LNCaP clone FGC (cell line): ENCODE data around the gene MSX2.

Experiments used
- DNase-seq: peaks from one replicate; pipeline ENCODE4 v3.0.0-alpha.2; 2011; ENCODE audit warnings: low read depth
- H3K4me3 ChIP-seq: 2 replicates; pipeline ENCODE4 v1.5.1; 2011; ENCODE audit warnings: mild to moderate bottlenecking, low read depth, low read length, control low read depth
- CTCF ChIP-seq: IDR thresholded peaks from 2 replicates; pipeline ENCODE4 v1.5.1; 2012; ENCODE audit warnings: mild to moderate bottlenecking; ENCODE audit not compliant: control insufficient read depth, insufficient read depth; ENCODE audit errors: extremely low read depth

MSX2 gene

GRCh38 chr5:174698156-174698555, 26.2 kb upstream of the MSX2 start:
- no peak for TF ChIP-seq CTCF
- no peak overlapping the region for H3K4me3 ChIP-seq

GRCh38 chr5:174699131-174699530, 25.3 kb upstream of the MSX2 start:
- TF ChIP-seq CTCF = no peak
- DNase-seq = peak; percentile 46
- no peak overlapping the region for H3K4me3 ChIP-seq

More at GRCh38 chr5:174698156-174698555, 26.2 kb upstream of the MSX2 start:
- DNase-seq = no peak

GRCh38 chr5:174706997-174707572, 17.3 kb upstream of the MSX2 start:
- no peak for DNase-seq
- no peak overlapping the region for H3K4me3 ChIP-seq
- TF ChIP-seq CTCF = no peak

- H3K4me3 ChIP-seq = no peak overlapping the region
- no peak for DNase-seq
- no peak for TF ChIP-seq CTCF
These were observed 16.7 kb upstream of the MSX2 start for GRCh38 chr5:174707671-174708070.

GRCh38 chr5:174708476-174709207, 15.7 kb upstream of the MSX2 start:
- H3K4me3 ChIP-seq = no peak overlapping the region
- DNase-seq = no peak
- TF ChIP-seq CTCF = no peak

GRCh38 chr5:174714751-174715150, 9.6 kb upstream of the MSX2 start:
- no peak overlapping the region for H3K4me3 ChIP-seq
- DNase-seq = no peak
- TF ChIP-seq CTCF = no peak

GRCh38 chr5:174715804-174716203, 8.6 kb upstream of the MSX2 start:
- TF ChIP-seq CTCF = no peak
- DNase-seq = no peak
- H3K4me3 ChIP-seq = no peak overlapping the region
